A549 (cell line): ENCODE results near the gene DDIT4L.

Source experiments
- CTCF ChIP-seq: fragments of >200 bp; sonication (Bioruptor Twin); formaldehyde crosslinking; IDR thresholded peaks from 3 replicates; pipeline ENCODE4 v1.5.1; 2016
- MAX ChIP-seq: IDR thresholded peaks from 2 replicates; pipeline ENCODE4 v1.6.1; 2012
- SMC3 ChIP-seq: fragments of >200 bp; sonication (Bioruptor Twin); formaldehyde crosslinking; IDR thresholded peaks from 3 replicates; pipeline ENCODE4 v1.6.1; 2018; ENCODE audit warnings: inconsistent platforms
- ZSCAN20 ChIP-seq: fragments of 250-450 bp; sonication (Bioruptor Pico); IDR thresholded peaks from 2 replicates; pipeline ENCODE4 v1.8.0; 2022; ENCODE audit warnings: mild to moderate bottlenecking, moderate library complexity

GRCh38 chr4:100147198-100147597 lies 43.1 kb downstream of the DDIT4L start:
- TF ChIP-seq ZSCAN20 = no peak
- no peak for TF ChIP-seq SMC3
- no peak for TF ChIP-seq CTCF
- TF ChIP-seq MAX = no peak
